Hepatocyte (in vitro differentiated cells): ENCODE results near the gene TOLLIP. TPM values are rescaled to one million over a fixed set of nuclear protein-coding genes. Genes with fewer than 3 reads are reported as not detected.
"Not testable (repeated sequence)": the region's sequence is repeated elsewhere in the genome, so short reads cannot be mapped to it uniquely, and the experiment has no call there.

Source experiments
- DNase-seq: peaks from one replicate; pipeline ENCODE4 v3.0.0-alpha.2; 2016; ENCODE audit warnings: low spot score
- H2AFZ ChIP-seq: fragments of 200-600 bp; sonication (generic); 2 replicates; pipeline ENCODE4 v1.6.0; 2016; ENCODE audit warnings: antibody characterized with exemption, mild to moderate bottlenecking
- H3K27ac ChIP-seq: fragments of 200-600 bp; sonication (generic); 2 replicates; pipeline ENCODE4 v1.5.1; 2016; ENCODE audit warnings: mild to moderate bottlenecking
- H3K27me3 ChIP-seq: fragments of 200-600 bp; sonication (generic); 2 replicates; pipeline ENCODE4 v1.6.1; 2016
- H3K36me3 ChIP-seq: fragments of 200-600 bp; sonication (generic); replicated peaks from 2 replicates; pipeline ENCODE4 v1.5.1; 2016; ENCODE audit warnings: low read depth; ENCODE audit not compliant: insufficient read depth
- H3K4me1 ChIP-seq: fragments of 200-600 bp; sonication (generic); 2 replicates; pipeline ENCODE4 v1.5.1; 2016; ENCODE audit warnings: mild to moderate bottlenecking, moderate library complexity; ENCODE audit not compliant: insufficient read depth
- H3K4me2 ChIP-seq: fragments of 200-600 bp; sonication (generic); 2 replicates; pipeline ENCODE4 v1.6.0; 2016
- H3K4me3 ChIP-seq: fragments of 200-600 bp; sonication (generic); 2 replicates; pipeline ENCODE4 v1.5.1; 2016; ENCODE audit warnings: mild to moderate bottlenecking
- H3K79me2 ChIP-seq: fragments of 200-600 bp; sonication (generic); 2 replicates; pipeline ENCODE4 v1.6.0; 2017; ENCODE audit warnings: mild to moderate bottlenecking
- H3K9me2 ChIP-seq: fragments of 200-600 bp; sonication (generic); replicated peaks from 2 replicates; pipeline ENCODE4 v1.6.0; 2017; ENCODE audit warnings: mild to moderate bottlenecking; ENCODE audit not compliant: insufficient read depth
- H3K9me3 ChIP-seq: fragments of 200-600 bp; sonication (generic); 2 replicates; pipeline ENCODE4 v1.5.1; 2016; ENCODE audit warnings: low read depth, mild to moderate bottlenecking
- H4K20me1 ChIP-seq: fragments of 200-600 bp; sonication (generic); 2 replicates; pipeline ENCODE4 v1.6.0; 2016; ENCODE audit warnings: mild to moderate bottlenecking; ENCODE audit not compliant: insufficient read depth, poor library complexity, severe bottlenecking
- EZH2 ChIP-seq: fragments of 200-600 bp; sonication (generic); IDR thresholded peaks from 2 replicates; pipeline ENCODE4 v1.6.1; 2016; ENCODE audit warnings: antibody characterized with exemption, mild to moderate bottlenecking, borderline replicate concordance
- EZH2phosphoT487 ChIP-seq: fragments of 200-600 bp; sonication (generic); IDR thresholded peaks from one replicate; pipeline ENCODE4 v1.6.1; 2018; ENCODE audit warnings: antibody characterized with exemption, mild to moderate bottlenecking, low read depth, moderate library complexity; ENCODE audit not compliant: unreplicated experiment, severe bottlenecking
- whole genome bisulfite sequencing: methylation state at CpG from one replicate; pipeline ENCODE4 v1.1.6; 2016; ENCODE audit warnings: low lambda C conversion rate; ENCODE audit errors: missing lambda C conversion rate; 5-methylcytosine and 5-hydroxymethylcytosine counted together
- polyA plus RNA-seq: library from polyadenylated mRNA; unstranded; fragments of >200 nt; fragmentation: Nextera tagmentation; extraction: Ambion mirVana; gene quantifications from 2 replicates; pipeline ENCODE4 v1.2.1, GENCODE V29; 2016
- total RNA-seq: library from RNA; depleted of rRNA; stranded (reverse); fragments of >200 nt; gene quantifications from 2 replicates; pipeline ENCODE4 v1.2.3, GENCODE V29; 2014
- TF ChIP-seq, protein P1 (sequence below): fragments of 200-600 bp; sonication (generic); IDR thresholded peaks from 2 replicates; pipeline ENCODE4 v1.5.1; 2016; ENCODE audit warnings: antibody characterized with exemption, mild to moderate bottlenecking; ENCODE audit not compliant: poor library complexity

The TOLLIP gene
- total and polyA plus RNA-seq, 2 experiments from 2014 or later = 33.3 to 80.9 TPM

- no peak for DNase-seq
- Histone ChIP-seq H3K36me3 (no peaks in the 10 kb centered on the region), H3K27ac (no peak overlapping the region), H4K20me1 (no peaks in the 10 kb centered on the region), H3K9me3 (no peaks in the 10 kb centered on the region), H3K27me3 (no peaks in the 10 kb centered on the region), H3K4me1 (no peaks in the 10 kb centered on the region), H3K79me2 (no peaks in the 10 kb centered on the region), H3K4me3 (no peak overlapping the region), H2AFZ (no peak overlapping the region), H3K4me2 (no peak overlapping the region), H3K9me2 (no peaks in the 10 kb centered on the region)
- 96% methylated on average over 35 of the region's 38 CpGs for WGBS
- TF ChIP-seq, protein P1, sequence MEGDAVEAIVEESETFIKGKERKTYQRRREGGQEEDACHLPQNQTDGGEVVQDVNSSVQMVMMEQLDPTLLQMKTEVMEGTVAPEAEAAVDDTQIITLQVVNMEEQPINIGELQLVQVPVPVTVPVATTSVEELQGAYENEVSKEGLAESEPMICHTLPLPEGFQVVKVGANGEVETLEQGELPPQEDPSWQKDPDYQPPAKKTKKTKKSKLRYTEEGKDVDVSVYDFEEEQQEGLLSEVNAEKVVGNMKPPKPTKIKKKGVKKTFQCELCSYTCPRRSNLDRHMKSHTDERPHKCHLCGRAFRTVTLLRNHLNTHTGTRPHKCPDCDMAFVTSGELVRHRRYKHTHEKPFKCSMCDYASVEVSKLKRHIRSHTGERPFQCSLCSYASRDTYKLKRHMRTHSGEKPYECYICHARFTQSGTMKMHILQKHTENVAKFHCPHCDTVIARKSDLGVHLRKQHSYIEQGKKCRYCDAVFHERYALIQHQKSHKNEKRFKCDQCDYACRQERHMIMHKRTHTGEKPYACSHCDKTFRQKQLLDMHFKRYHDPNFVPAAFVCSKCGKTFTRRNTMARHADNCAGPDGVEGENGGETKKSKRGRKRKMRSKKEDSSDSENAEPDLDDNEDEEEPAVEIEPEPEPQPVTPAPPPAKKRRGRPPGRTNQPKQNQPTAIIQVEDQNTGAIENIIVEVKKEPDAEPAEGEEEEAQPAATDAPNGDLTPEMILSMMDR = no peak
- TF ChIP-seq EZH2phosphoT487 (no peak), EZH2 (no peak)
Observed at GRCh38 chr11:1252371-1253102, 56.9 kb downstream of the TOLLIP start.

DNA sequence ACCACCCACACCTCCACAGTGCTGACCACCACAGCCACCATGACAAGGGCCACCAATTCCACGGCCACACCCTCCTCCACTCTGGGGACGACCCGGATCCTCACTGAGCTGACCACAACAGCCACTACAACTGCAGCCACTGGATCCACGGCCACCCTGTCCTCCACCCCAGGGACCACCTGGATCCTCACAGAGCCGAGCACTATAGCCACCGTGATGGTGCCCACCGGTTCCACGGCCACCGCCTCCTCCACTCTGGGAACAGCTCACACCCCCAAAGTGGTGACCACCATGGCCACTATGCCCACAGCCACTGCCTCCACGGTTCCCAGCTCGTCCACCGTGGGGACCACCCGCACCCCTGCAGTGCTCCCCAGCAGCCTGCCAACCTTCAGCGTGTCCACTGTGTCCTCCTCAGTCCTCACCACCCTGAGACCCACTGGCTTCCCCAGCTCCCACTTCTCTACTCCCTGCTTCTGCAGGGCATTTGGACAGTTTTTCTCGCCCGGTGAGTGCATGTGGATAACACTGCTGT, 58.1 kb downstream of the TOLLIP start:
- no peaks in the 10 kb centered on the region for H3K79me2 ChIP-seq
- no peaks in the 10 kb centered on the region for H3K9me3 ChIP-seq
- H3K9me2 ChIP-seq = no peaks in the 10 kb centered on the region
- no peak overlapping the region for H3K4me3 ChIP-seq
- no peaks in the 10 kb centered on the region for H3K4me1 ChIP-seq
- H4K20me1 ChIP-seq = no peaks in the 10 kb centered on the region
- H3K27ac ChIP-seq = no peak overlapping the region
- WGBS = 94% methylated on average over 16 of the region's 16 CpGs
- TF ChIP-seq, protein P1 = no peak
- TF ChIP-seq EZH2 (no peak), EZH2phosphoT487 (no peak)
- H3K27me3 ChIP-seq = no peaks in the 10 kb centered on the region
- no peak overlapping the region for H2AFZ ChIP-seq
- no peak overlapping the region for H3K4me2 ChIP-seq
- no peak for DNase-seq
- no peaks in the 10 kb centered on the region for H3K36me3 ChIP-seq

DNA sequence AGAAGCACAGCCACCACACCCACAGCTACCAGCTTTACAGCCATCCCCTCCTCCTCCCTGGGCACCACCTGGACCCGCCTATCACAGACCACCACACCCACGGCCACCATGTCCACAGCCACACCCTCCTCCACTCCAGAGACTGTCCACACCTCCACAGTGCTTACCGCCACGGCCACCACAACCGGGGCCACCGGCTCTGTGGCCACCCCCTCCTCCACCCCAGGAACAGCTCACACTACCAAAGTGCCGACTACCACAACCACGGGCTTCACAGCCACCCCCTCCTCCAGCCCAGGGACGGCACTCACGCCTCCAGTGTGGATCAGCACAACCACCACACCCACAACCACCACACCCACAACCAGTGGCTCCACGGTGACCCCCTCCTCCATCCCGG, 59.0 kb downstream of the TOLLIP start:
- not testable (repeated sequence) for H3K27ac ChIP-seq, H2AFZ ChIP-seq, H3K9me2 ChIP-seq, H3K79me2 ChIP-seq, H3K4me1 ChIP-seq, H3K36me3 ChIP-seq, DNase-seq, H3K4me3 ChIP-seq, H4K20me1 ChIP-seq, H3K9me3 ChIP-seq, H3K27me3 ChIP-seq, H3K4me2 ChIP-seq
- WGBS = 100% methylated on average over 1 of the region's 12 CpGs

- DNase-seq, H2AFZ ChIP-seq, H3K9me2 ChIP-seq, H3K79me2 ChIP-seq, H3K4me2 ChIP-seq, H3K27me3 ChIP-seq, H4K20me1 ChIP-seq, H3K27ac ChIP-seq, H3K4me1 ChIP-seq, H3K4me3 ChIP-seq, H3K36me3 ChIP-seq, H3K9me3 ChIP-seq: not testable (repeated sequence)
- 97% methylated on average over 6 of the region's 18 CpGs for WGBS
Observed at GRCh38 chr11:1248951-1249350, 60.5 kb downstream of the TOLLIP start.

DNA sequence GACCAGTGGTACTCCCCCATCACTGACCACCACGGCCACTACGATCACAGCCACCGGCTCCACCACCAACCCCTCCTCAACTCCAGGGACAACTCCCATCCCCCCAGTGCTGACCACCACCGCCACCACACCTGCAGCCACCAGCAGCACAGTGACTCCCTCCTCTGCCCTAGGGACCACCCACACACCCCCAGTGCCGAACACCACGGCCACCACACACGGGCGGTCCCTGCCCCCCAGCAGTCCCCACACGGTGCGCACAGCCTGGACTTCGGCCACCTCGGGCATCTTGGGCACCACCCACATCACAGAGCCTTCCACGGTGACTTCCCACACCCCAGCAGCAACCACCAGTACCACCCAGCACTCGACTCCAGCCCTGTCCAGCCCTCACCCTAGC, 62.4 kb downstream of the TOLLIP start:
- not testable (repeated sequence) for H3K27ac ChIP-seq, H3K9me3 ChIP-seq, H2AFZ ChIP-seq, H3K4me3 ChIP-seq, H3K36me3 ChIP-seq, DNase-seq, H3K4me2 ChIP-seq, H3K9me2 ChIP-seq, H4K20me1 ChIP-seq, H3K27me3 ChIP-seq, H3K4me1 ChIP-seq, H3K79me2 ChIP-seq
- WGBS = 96% methylated on average over 9 of the region's 14 CpGs

- H3K4me1 ChIP-seq, H3K79me2 ChIP-seq, DNase-seq, H3K36me3 ChIP-seq, H2AFZ ChIP-seq, H3K9me3 ChIP-seq, H3K9me2 ChIP-seq, H3K4me3 ChIP-seq, H3K4me2 ChIP-seq, H3K27ac ChIP-seq, H3K27me3 ChIP-seq, H4K20me1 ChIP-seq: not testable (repeated sequence)
- WGBS = 96% methylated on average over 13 of the region's 14 CpGs
Observed at GRCh38 chr11:1246301-1246700, 63.1 kb downstream of the TOLLIP start.

- not testable (repeated sequence) for H3K27ac ChIP-seq, H3K36me3 ChIP-seq, H3K4me2 ChIP-seq, H3K79me2 ChIP-seq, H4K20me1 ChIP-seq, H3K9me3 ChIP-seq, H3K4me3 ChIP-seq, H3K9me2 ChIP-seq, H2AFZ ChIP-seq, DNase-seq, H3K4me1 ChIP-seq, H3K27me3 ChIP-seq
- 93% methylated on average over 13 of the region's 14 CpGs for WGBS
Observed at GRCh38 chr11:1245717-1246116, 63.7 kb downstream of the TOLLIP start.
